ENCODE data around the gene SIM2. TPM values are rescaled to one million over a fixed set of nuclear protein-coding genes. Genes with fewer than 3 reads are reported as not detected.
"Not testable (repeated sequence)": the region's sequence is repeated elsewhere in the genome, so short reads cannot be mapped to it uniquely, and the experiment has no call there.

The SIM2 gene
- total and polyA plus RNA-seq, 2 of the 13 experiments (the other 11 are each of a cell fraction or from before 2014, with no cell fraction given), result 0.36 to 0.53 TPM

GRCh38 chr21:36654796-36655325, 44.1 kb upstream of the SIM2 start:
- ChIA-PET CTCF (ENCODE audit: low intra/inter-chr PET ratio, low total read pairs) (no interaction called here), POLR2A (no interaction called here)
- no peak overlapping the region for H3K9ac ChIP-seq (ENCODE audit: insufficient read depth, low read depth, low read length)
- TF ChIP-seq NCOA5 (CRISPR knock-in tag; IDR thresholded peaks at IDR 0.05) (no peak), HNRNPK (IDR thresholded peaks at IDR 0.05; ENCODE audit: low read depth, low read length, poor library complexity, severe bottlenecking) (no peak), MEIS1 (CRISPR knock-in tag; IDR thresholded peaks at IDR 0.05; ENCODE audit: borderline replicate concordance) (no peak)
- intact Hi-C loops (cut with micrococcal nuclease; ENCODE audit: unreplicated experiment), result no loop called here
- DNase-seq (ENCODE audit: low spot score) (no peak), ATAC-seq (no peak), FAIRE-seq (no peak)
- BruUV-seq (replicated peaks), result no TSS peak
- no peaks in the 10 kb centered on the region for H4K20me1 ChIP-seq (ENCODE audit: insufficient read depth, low read length)
- no peaks in the 10 kb centered on the region for H3K79me2 ChIP-seq (ENCODE audit: insufficient read depth, low read length)
- H2AFZ ChIP-seq (ENCODE audit: low read length), result no peak overlapping the region
- H3K4me3 ChIP-seq (replicated peaks in 1 of 3; ENCODE audit: insufficient read depth in 1 of 3, low read depth in 2 of 3, low read length in 3 of 3), result no peak overlapping the region
- H3K4me2 ChIP-seq (ENCODE audit: low read depth, low read length), result no peak overlapping the region
- in situ Hi-C loops (cut with HindIII; ENCODE audit: extremely low pct_ligation_motif_present, low pct_unique_long_range_greater_than_20kb), result no loop called here
- H3K36me3 ChIP-seq (replicated peaks in 1 of 2; ENCODE audit: control insufficient read depth in 1 of 2, insufficient read depth in 2 of 2, low read length in 2 of 2), result no peaks in the 10 kb centered on the region
- H3K9me3 ChIP-seq (ENCODE audit: low read length), result no peaks in the 10 kb centered on the region
- H3K27me3 ChIP-seq (ENCODE audit: control insufficient read depth in 1 of 2, insufficient read depth in 2 of 2, low read length in 2 of 2), result peaks cover 0 to 24% of the 10 kb centered on the region in 2 experiments; a peak in 3 of 5 replicates
- no peak overlapping the region for H3K27ac ChIP-seq (ENCODE audit: extremely low read length, insufficient read depth, low read length)
- 56% methylated on average over 10 of the region's 10 CpGs for WGBS (ENCODE audit: low lambda C conversion rate)
- H3K4me1 ChIP-seq (ENCODE audit: insufficient read depth, low read length), result peaks cover 11% of the 10 kb centered on the region; the same call in 1 of the 2 replicates

- WGBS (ENCODE audit: low lambda C conversion rate), result 56% methylated on average over 5 of the region's 6 CpGs
- POLR2A ChIA-PET, result no interaction called here
- TF ChIP-seq ZNF747 (CRISPR knock-in tag; IDR thresholded peaks at IDR 0.05; ENCODE audit: borderline replicate concordance) (no peak), CREBL2 (CRISPR knock-in tag; IDR thresholded peaks at IDR 0.05; ENCODE audit: borderline replicate concordance) (no peak), HNRNPL (IDR thresholded peaks at IDR 0.05; ENCODE audit: low read depth, low read length) (no peak)
- Histone ChIP-seq H2AFZ (ENCODE audit: low read length) (no peak overlapping the region), H4K20me1 (ENCODE audit: insufficient read depth, low read length) (no peaks in the 10 kb centered on the region), H3K36me3 (replicated peaks in 1 of 2; ENCODE audit: control insufficient read depth in 1 of 2, insufficient read depth in 2 of 2, low read length in 2 of 2) (no peaks in the 10 kb centered on the region), H3K79me2 (ENCODE audit: insufficient read depth, low read length) (no peaks in the 10 kb centered on the region), H3K9me3 (ENCODE audit: low read length) (no peaks in the 10 kb centered on the region), H3K27me3 (ENCODE audit: control insufficient read depth in 1 of 2, insufficient read depth in 2 of 2, low read length in 2 of 2) (peaks cover 0 to 24% of the 10 kb centered on the region in 2 experiments; a peak in 3 of 5 replicates), H3K4me3 (replicated peaks in 1 of 3; ENCODE audit: insufficient read depth in 1 of 3, low read depth in 2 of 3, low read length in 3 of 3) (no peak overlapping the region), H3K9ac (ENCODE audit: insufficient read depth, low read depth, low read length) (no peak overlapping the region), H3K4me1 (ENCODE audit: insufficient read depth, low read length) (peaks cover 23% of the 10 kb centered on the region), H3K4me2 (ENCODE audit: low read depth, low read length) (no peak overlapping the region), H3K27ac (ENCODE audit: extremely low read length, insufficient read depth, low read length) (no peak overlapping the region)
- no TSS peak for BruUV-seq (replicated peaks)
- intact Hi-C loops (cut with micrococcal nuclease; ENCODE audit: unreplicated experiment) (no loop called here), in situ Hi-C loops (cut with HindIII; ENCODE audit: extremely low pct_ligation_motif_present, low pct_unique_long_range_greater_than_20kb) (no loop called here)
- DNase-seq (ENCODE audit: low spot score) (no peak), ATAC-seq (no peak), FAIRE-seq (no peak)
- CTCF ChIA-PET (ENCODE audit: low intra/inter-chr PET ratio, low total read pairs), result no interaction called here
Observed at GRCh38 chr21:36656138-36656537, 42.8 kb upstream of the SIM2 start.

- H3K4me3 ChIP-seq (replicated peaks in 1 of 3; ENCODE audit: insufficient read depth in 1 of 3, low read depth in 2 of 3, low read length in 3 of 3); H3K4me2 ChIP-seq (ENCODE audit: low read depth, low read length); H2AFZ ChIP-seq (ENCODE audit: low read length); H3K79me2 ChIP-seq (ENCODE audit: insufficient read depth, low read length); CTCF ChIA-PET (ENCODE audit: low intra/inter-chr PET ratio, low total read pairs); H3K9me3 ChIP-seq (ENCODE audit: low read length); H3K27ac ChIP-seq (ENCODE audit: extremely low read length, insufficient read depth, low read length); in situ Hi-C loops (cut with HindIII; ENCODE audit: extremely low pct_ligation_motif_present, low pct_unique_long_range_greater_than_20kb); DNase-seq (ENCODE audit: low spot score); FAIRE-seq; intact Hi-C loops (cut with micrococcal nuclease; ENCODE audit: unreplicated experiment); ATAC-seq; H4K20me1 ChIP-seq (ENCODE audit: insufficient read depth, low read length); POLR2A ChIA-PET; BruUV-seq (replicated peaks); H3K9ac ChIP-seq (ENCODE audit: insufficient read depth, low read depth, low read length); H3K36me3 ChIP-seq (replicated peaks in 1 of 2; ENCODE audit: control insufficient read depth in 1 of 2, insufficient read depth in 2 of 2, low read length in 2 of 2): not testable (repeated sequence)
- H3K27me3 ChIP-seq (ENCODE audit: control insufficient read depth in 1 of 2, insufficient read depth in 2 of 2, low read length in 2 of 2), result peaks cover 0 to 24% of the 10 kb centered on the region in 2 experiments; a peak in 3 of 5 replicates
- 0% methylated on average over 1 of the region's 1 CpG for WGBS (ENCODE audit: low lambda C conversion rate)
- H3K4me1 ChIP-seq (ENCODE audit: insufficient read depth, low read length), result peaks cover 34% of the 10 kb centered on the region
Observed at GRCh38 chr21:36657290-36657689, 41.6 kb upstream of the SIM2 start.

Data from HepG2 (cell line).